SK-N-SH treated with all-trans-retinoic acid at 6 μM for 48 hours (cell line): ENCODE results near the gene ARHGAP25.

Experiments used
- ATAC-seq: fragments of 200-7000 bp; cut with Tn5 transposase; 3 replicates; pipeline ENCODE4 v1.9.1; 2020; ENCODE audit warnings: mild to moderate bottlenecking, moderate library complexity
- ARNTL ChIP-seq: fragments of 450-650 bp; formaldehyde crosslinking; IDR thresholded peaks from 2 replicates; pipeline ENCODE4 v1.5.0; 2020; ENCODE audit warnings: low read depth, mild to moderate bottlenecking, moderate library complexity, borderline replicate concordance
- BACH2 ChIP-seq: fragments of 250-450 bp; sonication (Bioruptor Pico); IDR thresholded peaks from 2 replicates; pipeline ENCODE4 v1.9.0; 2021; ENCODE audit warnings: mild to moderate bottlenecking, borderline replicate concordance
- CSDC2 ChIP-seq: fragments of 250-450 bp; sonication (Bioruptor Pico); IDR thresholded peaks from 2 replicates; pipeline ENCODE4 v1.5.0; 2020; ENCODE audit warnings: mild to moderate bottlenecking, moderate library complexity
- ESRRG ChIP-seq: fragments of 250-450 bp; sonication (Bioruptor Pico); IDR thresholded peaks from 2 replicates; pipeline ENCODE4 v1.6.1; 2021; ENCODE audit warnings: mild to moderate bottlenecking
- GLIS3 ChIP-seq: fragments of 250-450 bp; sonication (Bioruptor Pico); IDR thresholded peaks from 2 replicates; pipeline ENCODE4 v1.5.0; 2020; ENCODE audit warnings: mild to moderate bottlenecking, moderate library complexity
- ISL1 ChIP-seq: fragments of 250-450 bp; sonication (Bioruptor Pico); IDR thresholded peaks from 2 replicates; pipeline ENCODE4 v2.1.2; 2022; ENCODE audit warnings: mild to moderate bottlenecking, moderate library complexity
- OSR1 ChIP-seq: fragments of 250-450 bp; sonication (Bioruptor Pico); IDR thresholded peaks from 2 replicates; pipeline ENCODE4 v1.8.0; 2022; ENCODE audit warnings: moderate library complexity, mild to moderate bottlenecking, inconsistent platforms
- POU6F1 ChIP-seq: fragments of 250-450 bp; sonication (Bioruptor Pico); IDR thresholded peaks from 2 replicates; pipeline ENCODE4 v1.8.0; 2021; ENCODE audit warnings: low read depth, mild to moderate bottlenecking, moderate library complexity, borderline replicate concordance
- PPARA ChIP-seq: fragments of 250-450 bp; sonication (Bioruptor Pico); IDR thresholded peaks from 2 replicates; pipeline ENCODE4 v1.5.0; 2020; ENCODE audit warnings: mild to moderate bottlenecking, borderline replicate concordance
- RARB ChIP-seq: fragments of 250-450 bp; sonication (Bioruptor Pico); IDR thresholded peaks from 2 replicates; pipeline ENCODE4 v1.8.0; 2021; ENCODE audit warnings: mild to moderate bottlenecking, moderate library complexity
- TCF4 ChIP-seq: fragments of 250-450 bp; sonication (Bioruptor Pico); IDR thresholded peaks from 2 replicates; pipeline ENCODE4 v1.8.0; 2021; ENCODE audit warnings: mild to moderate bottlenecking, moderate library complexity, borderline replicate concordance
- TOX ChIP-seq: fragments of 250-450 bp; sonication (Bioruptor Pico); IDR thresholded peaks from 2 replicates; pipeline ENCODE4 v1.8.0; 2021; ENCODE audit warnings: mild to moderate bottlenecking, moderate library complexity, borderline replicate concordance
- TSHZ2 ChIP-seq: fragments of 250-450 bp; sonication (Bioruptor Pico); IDR thresholded peaks from 2 replicates; pipeline ENCODE4 v1.5.0; 2020; ENCODE audit warnings: mild to moderate bottlenecking, moderate library complexity
- ZC3H10 ChIP-seq: fragments of 250-450 bp; sonication (Bioruptor Pico); IDR thresholded peaks from 2 replicates; pipeline ENCODE4 v1.5.1; 2021; ENCODE audit warnings: mild to moderate bottlenecking, moderate library complexity
- ZFP3 ChIP-seq: fragments of 250-450 bp; sonication (Bioruptor Pico); IDR thresholded peaks from 2 replicates; pipeline ENCODE4 v1.5.0; 2020; ENCODE audit warnings: mild to moderate bottlenecking, moderate library complexity
- ZFP30 ChIP-seq: fragments of 450-650 bp; formaldehyde crosslinking; IDR thresholded peaks from 2 replicates; pipeline ENCODE4 v1.5.0; 2022; ENCODE audit warnings: mild to moderate bottlenecking, moderate library complexity
- ZNF565 ChIP-seq: fragments of 450-650 bp; formaldehyde crosslinking; conservative IDR thresholded peaks from 2 replicates; pipeline ENCODE4 v1.5.0; 2020; ENCODE audit warnings: low read depth, mild to moderate bottlenecking, moderate library complexity
- ZNF70 ChIP-seq: fragments of 450-650 bp; formaldehyde crosslinking; IDR thresholded peaks from 2 replicates; pipeline ENCODE4 v1.5.0; 2020; ENCODE audit warnings: mild to moderate bottlenecking, moderate library complexity
- ZNF8 ChIP-seq: fragments of 450-650 bp; formaldehyde crosslinking; IDR thresholded peaks from 2 replicates; pipeline ENCODE4 v1.5.0; 2020; ENCODE audit warnings: mild to moderate bottlenecking, moderate library complexity
- TF ChIP-seq, protein P1 (sequence below): fragments of 250-450 bp; sonication (Bioruptor Pico); IDR thresholded peaks from 2 replicates; pipeline ENCODE4 v1.5.1; 2020; ENCODE audit warnings: low read depth, mild to moderate bottlenecking, moderate library complexity
- TF ChIP-seq, protein P2 (sequence below): fragments of 250-450 bp; sonication (Bioruptor Pico); IDR thresholded peaks from 2 replicates; pipeline ENCODE4 v1.8.0; 2020; ENCODE audit warnings: mild to moderate bottlenecking, moderate library complexity, borderline replicate concordance
- TF ChIP-seq, protein P3 (sequence below): fragments of 250-450 bp; sonication (Bioruptor Pico); IDR thresholded peaks from 2 replicates; pipeline ENCODE4 v1.5.1; 2021; ENCODE audit warnings: mild to moderate bottlenecking, moderate library complexity

The ARHGAP25 gene

DNA sequence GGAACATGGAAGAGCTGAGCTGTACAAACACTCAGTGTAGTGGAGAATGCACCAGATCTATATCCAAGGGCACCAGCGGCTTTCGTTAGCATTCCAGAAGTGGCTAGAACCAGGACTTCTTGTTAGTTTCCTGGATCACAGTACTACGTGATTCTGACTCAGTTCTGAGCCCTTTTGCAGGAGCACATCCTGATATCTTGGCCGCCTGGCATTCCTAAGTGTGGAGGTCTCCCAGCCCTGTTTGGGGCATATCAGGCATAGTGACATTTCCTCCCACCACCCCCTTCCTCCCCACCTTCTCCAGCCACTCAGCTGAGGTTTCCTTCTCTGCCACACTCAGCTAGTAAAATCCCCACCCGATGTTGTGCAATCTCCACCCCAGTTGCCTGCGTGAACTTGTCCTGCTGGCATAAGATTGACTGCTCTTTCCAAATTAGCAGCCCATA lies 73.2 kb downstream of the ARHGAP25 start:
- ATAC-seq: no peak
- no peak for TF ChIP-seq TOX
- TF ChIP-seq POU6F1 (CRISPR knock-in tag): no peak
- no peak for TF ChIP-seq ISL1 (CRISPR knock-in tag)
- TF ChIP-seq, protein P1, sequence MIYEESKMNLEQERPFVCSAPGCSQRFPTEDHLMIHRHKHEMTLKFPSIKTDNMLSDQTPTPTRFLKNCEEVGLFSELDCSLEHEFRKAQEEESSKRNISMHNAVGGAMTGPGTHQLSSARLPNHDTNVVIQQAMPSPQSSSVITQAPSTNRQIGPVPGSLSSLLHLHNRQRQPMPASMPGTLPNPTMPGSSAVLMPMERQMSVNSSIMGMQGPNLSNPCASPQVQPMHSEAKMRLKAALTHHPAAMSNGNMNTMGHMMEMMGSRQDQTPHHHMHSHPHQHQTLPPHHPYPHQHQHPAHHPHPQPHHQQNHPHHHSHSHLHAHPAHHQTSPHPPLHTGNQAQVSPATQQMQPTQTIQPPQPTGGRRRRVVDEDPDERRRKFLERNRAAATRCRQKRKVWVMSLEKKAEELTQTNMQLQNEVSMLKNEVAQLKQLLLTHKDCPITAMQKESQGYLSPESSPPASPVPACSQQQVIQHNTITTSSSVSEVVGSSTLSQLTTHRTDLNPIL (CRISPR knock-in tag): no peak
- no peak for TF ChIP-seq ESRRG (CRISPR knock-in tag)
- TF ChIP-seq ZFP30 (CRISPR knock-in tag): no peak
- no peak for TF ChIP-seq TCF4 (CRISPR knock-in tag)
- TF ChIP-seq OSR1: no peak
- TF ChIP-seq ZNF70 (CRISPR knock-in tag): no peak
- TF ChIP-seq RARB (CRISPR knock-in tag): no peak
- TF ChIP-seq ZNF8 (CRISPR knock-in tag): no peak
- TF ChIP-seq, protein P2, sequence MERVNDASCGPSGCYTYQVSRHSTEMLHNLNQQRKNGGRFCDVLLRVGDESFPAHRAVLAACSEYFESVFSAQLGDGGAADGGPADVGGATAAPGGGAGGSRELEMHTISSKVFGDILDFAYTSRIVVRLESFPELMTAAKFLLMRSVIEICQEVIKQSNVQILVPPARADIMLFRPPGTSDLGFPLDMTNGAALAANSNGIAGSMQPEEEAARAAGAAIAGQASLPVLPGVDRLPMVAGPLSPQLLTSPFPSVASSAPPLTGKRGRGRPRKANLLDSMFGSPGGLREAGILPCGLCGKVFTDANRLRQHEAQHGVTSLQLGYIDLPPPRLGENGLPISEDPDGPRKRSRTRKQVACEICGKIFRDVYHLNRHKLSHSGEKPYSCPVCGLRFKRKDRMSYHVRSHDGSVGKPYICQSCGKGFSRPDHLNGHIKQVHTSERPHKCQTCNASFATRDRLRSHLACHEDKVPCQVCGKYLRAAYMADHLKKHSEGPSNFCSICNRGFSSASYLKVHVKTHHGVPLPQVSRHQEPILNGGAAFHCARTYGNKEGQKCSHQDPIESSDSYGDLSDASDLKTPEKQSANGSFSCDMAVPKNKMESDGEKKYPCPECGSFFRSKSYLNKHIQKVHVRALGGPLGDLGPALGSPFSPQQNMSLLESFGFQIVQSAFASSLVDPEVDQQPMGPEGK: no peak
- no peak for TF ChIP-seq ZC3H10

DNA sequence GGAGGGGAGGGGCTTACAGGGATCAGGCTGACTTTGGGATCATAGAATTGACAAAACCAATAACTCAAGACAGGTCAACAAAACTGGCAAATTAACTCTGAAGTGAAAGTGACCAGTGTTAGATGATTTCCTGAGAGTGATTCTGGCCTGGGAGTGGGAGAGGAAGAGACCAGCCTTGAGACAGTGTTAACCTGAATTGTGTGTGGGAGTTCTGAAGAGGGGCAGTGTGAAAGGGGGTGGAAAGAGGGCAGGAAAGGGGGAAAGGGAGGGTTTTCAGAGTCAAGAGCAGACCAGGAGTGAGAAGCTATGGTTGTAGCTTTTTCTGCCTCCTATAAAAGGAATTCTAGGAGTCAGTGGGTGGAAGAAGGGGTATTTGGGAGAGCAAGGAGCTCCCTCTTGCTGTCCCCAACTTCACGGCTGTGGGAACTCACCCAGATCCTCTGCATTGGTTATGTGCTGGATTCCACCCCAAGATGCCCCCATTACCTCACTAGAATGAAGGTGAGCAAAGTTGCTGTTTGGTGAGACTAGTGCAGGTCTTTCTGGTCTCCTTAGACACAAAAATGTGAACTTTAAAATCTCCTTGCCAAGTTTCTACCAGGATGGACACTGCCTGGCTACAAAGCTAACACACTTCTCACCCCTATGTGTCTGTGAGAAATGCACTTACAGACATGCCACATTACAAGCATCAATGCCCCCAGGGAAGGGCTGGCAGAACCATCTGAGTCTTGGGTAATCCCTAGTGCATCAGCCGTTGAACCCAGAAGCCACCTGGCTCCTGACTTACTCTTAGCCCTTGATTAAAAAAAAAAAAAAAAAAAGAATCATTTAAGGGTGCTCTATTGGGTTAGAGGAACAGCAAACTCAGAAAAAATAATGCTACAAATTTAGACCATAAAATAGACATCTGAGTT lies 75.0 kb downstream of the ARHGAP25 start:
- no peak for ATAC-seq
- TF ChIP-seq ZNF70 (CRISPR knock-in tag) (no peak), ISL1 (CRISPR knock-in tag) (no peak), TCF4 (CRISPR knock-in tag) (no peak), ZNF565 (CRISPR knock-in tag) (no peak), OSR1 (no peak), BACH2 (CRISPR knock-in tag) (no peak), ZFP30 (CRISPR knock-in tag) (no peak), CSDC2 (no peak), TSHZ2 (no peak), ESRRG (CRISPR knock-in tag) (no peak), ARNTL (CRISPR knock-in tag) (no peak), ZFP3 (CRISPR knock-in tag) (no peak), ZC3H10 (no peak), POU6F1 (CRISPR knock-in tag) (no peak), RARB (CRISPR knock-in tag) (no peak), PPARA (no peak), GLIS3 (no peak)
- TF ChIP-seq, protein P2: no peak
- TF ChIP-seq, protein P1 (CRISPR knock-in tag): no peak
- TF ChIP-seq, protein P3, sequence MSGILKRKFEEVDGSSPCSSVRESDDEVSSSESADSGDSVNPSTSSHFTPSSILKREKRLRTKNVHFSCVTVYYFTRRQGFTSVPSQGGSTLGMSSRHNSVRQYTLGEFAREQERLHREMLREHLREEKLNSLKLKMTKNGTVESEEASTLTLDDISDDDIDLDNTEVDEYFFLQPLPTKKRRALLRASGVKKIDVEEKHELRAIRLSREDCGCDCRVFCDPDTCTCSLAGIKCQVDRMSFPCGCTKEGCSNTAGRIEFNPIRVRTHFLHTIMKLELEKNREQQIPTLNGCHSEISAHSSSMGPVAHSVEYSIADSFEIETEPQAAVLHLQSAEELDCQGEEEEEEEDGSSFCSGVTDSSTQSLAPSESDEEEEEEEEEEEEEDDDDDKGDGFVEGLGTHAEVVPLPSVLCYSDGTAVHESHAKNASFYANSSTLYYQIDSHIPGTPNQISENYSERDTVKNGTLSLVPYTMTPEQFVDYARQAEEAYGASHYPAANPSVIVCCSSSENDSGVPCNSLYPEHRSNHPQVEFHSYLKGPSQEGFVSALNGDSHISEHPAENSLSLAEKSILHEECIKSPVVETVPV (CRISPR knock-in tag): no peak
